ENCODE measurements around the gene ADTRP.

ADTRP gene

DNA sequence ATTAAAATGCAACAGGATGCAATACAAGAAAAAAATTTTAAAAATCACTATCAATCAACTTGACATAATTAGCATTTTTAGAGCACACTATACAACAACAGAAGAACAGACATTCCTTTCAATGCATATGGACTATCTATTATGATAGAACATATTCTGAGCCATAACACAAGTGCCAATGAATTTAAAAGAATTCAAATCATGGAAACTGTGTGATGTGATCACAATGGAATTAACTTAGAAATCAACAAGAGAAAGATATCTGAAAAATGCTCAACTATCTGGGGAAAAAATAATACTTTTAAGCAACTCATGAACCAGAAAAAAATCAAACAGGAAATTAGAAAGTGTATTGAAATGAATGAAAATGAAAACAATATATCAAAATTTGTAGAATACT is 106.3 kb downstream of the ADTRP start:
- DNase-seq (ENCODE audit: insufficient read length, low spot score), result no peak
- no peak for FAIRE-seq

DNA sequence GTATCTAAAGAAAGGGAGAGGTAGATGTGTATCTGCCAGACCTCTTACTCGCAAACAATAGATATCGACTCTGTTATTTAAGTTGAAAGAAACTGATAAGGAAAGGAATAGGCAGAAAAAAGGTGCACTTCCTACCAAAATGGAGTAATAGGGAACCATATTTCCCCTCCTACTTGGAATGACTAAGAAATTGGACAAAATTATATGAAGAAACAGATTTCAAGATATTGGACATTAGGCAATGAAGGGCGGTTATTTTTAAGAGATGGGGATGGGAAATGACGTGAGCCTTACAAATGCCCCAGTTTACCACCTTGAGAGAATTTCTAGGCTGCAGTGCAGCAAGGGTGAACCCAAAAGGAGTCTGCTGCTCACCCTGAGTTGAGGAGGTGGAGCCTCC is 108.9 kb downstream of the ADTRP start:
- DNase-seq (ENCODE audit: insufficient read length, low spot score) (no peak), FAIRE-seq (no peak)

DNA sequence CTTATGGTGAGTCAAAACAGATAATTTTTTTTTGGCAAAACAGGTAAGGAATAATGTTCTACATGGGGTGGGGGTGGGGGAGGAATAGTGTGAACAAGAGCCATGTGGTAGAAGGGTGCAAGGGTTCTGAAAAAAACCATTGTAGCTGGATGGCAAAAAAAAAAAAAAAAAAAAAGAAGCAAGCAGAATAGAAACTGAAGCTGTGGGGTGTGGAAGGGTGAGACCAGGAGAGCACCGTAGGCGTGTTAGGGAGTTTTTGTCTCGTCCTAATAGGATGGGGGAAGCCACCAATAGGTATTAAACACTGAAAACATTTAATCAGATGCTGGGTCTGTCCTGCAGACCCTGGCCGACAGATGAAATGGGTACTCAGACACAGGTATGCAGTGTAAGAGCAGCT is 110.1 kb downstream of the ADTRP start:
- FAIRE-seq (no peak), DNase-seq (ENCODE audit: insufficient read length, low spot score) (no peak)

DNA sequence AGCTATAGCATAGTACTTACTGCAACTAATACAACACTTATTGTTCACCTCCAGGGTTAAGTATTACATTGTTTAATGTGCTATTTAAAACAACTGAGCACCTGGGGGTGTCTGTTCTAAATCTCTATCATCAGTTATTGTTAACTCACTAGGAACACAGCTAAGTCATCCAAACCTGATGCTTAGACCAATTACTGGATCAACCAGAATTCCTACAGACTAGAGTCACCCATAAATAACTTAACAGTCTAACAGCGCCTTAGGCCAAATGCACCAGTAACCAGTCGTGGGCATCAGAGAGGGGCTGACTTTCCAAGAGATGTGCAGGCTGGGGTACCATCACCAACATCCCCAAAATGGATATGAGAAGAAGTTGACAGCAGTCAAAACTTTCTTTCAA is 110.7 kb downstream of the ADTRP start:
- FAIRE-seq, result no peak

DNA sequence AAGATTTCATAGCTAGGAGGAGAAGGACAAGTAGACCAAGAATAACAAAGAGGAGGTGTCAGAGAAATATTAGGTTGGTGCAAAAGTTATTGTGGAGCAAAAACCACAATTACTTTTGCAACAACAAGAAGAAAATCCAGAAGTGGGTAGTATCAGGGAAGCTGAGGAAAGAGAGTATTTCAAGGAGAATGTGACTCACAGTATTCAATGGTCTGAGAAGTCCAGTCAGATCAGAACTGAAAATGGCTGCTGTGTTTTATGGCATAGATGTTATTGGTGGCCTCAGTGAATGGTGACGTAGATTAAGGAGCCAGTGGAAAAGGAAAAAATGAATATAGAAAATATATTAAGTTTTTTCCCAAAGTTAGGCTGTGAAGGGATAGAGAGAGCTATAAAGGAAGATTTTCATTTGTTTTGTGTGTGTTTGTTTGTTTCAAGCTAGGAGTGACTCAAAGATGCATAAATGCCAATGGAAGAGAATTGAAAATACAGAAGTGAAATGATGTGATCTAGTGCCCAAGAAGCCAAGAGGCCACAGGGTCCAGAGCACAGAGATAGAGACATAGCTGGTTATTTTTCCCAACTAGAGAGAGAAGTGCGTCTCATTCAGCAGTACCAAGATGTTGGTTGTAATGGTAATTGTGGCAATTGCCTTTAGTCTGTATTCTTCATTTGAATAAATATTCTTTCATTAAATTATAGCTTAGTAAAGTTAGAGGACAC is 112.8 kb downstream of the ADTRP start:
- FAIRE-seq (no peak), DNase-seq (ENCODE audit: insufficient read length, low spot score) (no peak)

More for the DNA sequence above, 110.7 kb downstream of the ADTRP start:
- DNase-seq (ENCODE audit: insufficient read length, low spot score), result no peak

All from GM19239 (cell line).